Measurements from ENCODE around the gene FIGLA. TPM values are rescaled to one million over a fixed set of nuclear protein-coding genes. Genes with fewer than 3 reads are reported as not detected.
A peak's percentile ranks its signal among the peaks of the same experiment; 100 is the strongest.

FIGLA gene
- total and polyA plus RNA-seq, 11 donors: not detected

DNA sequence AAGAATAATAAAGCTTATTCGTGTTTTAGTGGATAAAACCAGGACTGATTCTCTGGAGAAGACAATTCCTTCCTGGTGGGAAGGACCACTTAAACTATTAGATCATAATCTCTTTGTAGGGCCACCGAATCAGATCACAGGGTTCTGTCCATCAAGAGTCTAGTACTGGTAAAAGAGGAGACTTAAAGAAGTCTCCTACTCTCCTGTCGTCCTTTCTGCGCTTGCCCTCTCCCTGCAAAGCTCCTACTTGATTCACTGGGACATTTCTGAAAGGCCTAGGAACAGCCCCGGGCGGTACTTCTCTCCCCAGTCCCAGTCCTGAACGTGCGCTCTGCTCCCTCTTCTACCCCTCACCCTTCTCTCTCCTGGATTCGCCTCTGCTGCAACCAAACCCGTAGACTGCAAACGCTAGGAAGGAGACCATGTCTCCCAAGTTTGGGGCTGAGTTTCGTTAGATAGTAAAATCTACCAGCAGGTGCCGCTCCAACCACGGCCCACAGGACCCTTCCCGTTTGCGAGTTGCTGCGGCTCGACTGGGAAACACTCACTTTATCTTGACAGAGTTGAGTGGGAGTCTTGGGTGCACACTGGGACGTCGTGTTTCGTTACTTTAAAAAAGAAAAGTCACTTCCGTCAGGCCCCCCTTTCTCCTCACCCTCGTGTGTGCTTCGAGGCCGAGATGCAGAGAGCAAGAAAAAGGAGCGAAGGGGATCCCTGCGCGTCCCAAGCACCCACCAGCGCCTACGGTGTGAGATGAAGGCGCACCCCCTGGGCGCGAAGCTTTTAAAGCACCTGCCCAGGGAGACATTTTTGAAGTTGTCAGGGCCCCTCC is 923 bp downstream of the FIGLA start:
- intact Hi-C loops (cut with DNase I): loop anchor here (1.0 to 10.0 kb wide), 10 partner anchors 73 to 159 kb away; partner anchors contain the start of gene ATP6V1B1 (in 1 of the 10)
- no peak overlapping the region for H3K27ac ChIP-seq
- H3K9me3 ChIP-seq: no peaks in the 10 kb centered on the region
- WGBS, 4 donors: 6 to 8% (median 6%) methylated on average over 29 to 33 of the region's 33 CpGs
- TF ChIP-seq, protein P1, sequence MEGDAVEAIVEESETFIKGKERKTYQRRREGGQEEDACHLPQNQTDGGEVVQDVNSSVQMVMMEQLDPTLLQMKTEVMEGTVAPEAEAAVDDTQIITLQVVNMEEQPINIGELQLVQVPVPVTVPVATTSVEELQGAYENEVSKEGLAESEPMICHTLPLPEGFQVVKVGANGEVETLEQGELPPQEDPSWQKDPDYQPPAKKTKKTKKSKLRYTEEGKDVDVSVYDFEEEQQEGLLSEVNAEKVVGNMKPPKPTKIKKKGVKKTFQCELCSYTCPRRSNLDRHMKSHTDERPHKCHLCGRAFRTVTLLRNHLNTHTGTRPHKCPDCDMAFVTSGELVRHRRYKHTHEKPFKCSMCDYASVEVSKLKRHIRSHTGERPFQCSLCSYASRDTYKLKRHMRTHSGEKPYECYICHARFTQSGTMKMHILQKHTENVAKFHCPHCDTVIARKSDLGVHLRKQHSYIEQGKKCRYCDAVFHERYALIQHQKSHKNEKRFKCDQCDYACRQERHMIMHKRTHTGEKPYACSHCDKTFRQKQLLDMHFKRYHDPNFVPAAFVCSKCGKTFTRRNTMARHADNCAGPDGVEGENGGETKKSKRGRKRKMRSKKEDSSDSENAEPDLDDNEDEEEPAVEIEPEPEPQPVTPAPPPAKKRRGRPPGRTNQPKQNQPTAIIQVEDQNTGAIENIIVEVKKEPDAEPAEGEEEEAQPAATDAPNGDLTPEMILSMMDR (IDR thresholded peaks at IDR 0.05): peak; percentile 44 to 71 (median 60)
- TF ChIP-seq POLR2A (IDR thresholded peaks at IDR 0.05): no peak
- H3K4me1 ChIP-seq: peaks cover 0 to 32% (median 8%) of the 10 kb centered on the region in 12 donors
- no peaks in the 10 kb centered on the region for H3K36me3 ChIP-seq
- peaks cover 11 to 73% (median 32%) of the 10 kb centered on the region in 9 donors for H3K27me3 ChIP-seq
- H3K4me3 ChIP-seq: peak overlapping the region in 11 of 12 donors; percentile 11 to 49 (median 34)
- peak; percentile 54 to 88 (median 78) for ATAC-seq
- DNase-seq: peak; percentile 52 to 74 (median 54)

- WGBS, 4 donors: 20 to 24% (median 21%) methylated on average over 7 of the region's 7 CpGs
- intact Hi-C loops (cut with DNase I): loop anchor here (2.0 to 10.0 kb wide), 9 partner anchors 77 to 162 kb away; no protein-coding TSS in a partner anchor
- Histone ChIP-seq H3K27ac (no peak overlapping the region), H3K4me1 (peaks cover 0 to 12% (median 6%) of the 10 kb centered on the region in 12 donors), H3K4me3 (no peak overlapping the region), H3K27me3 (peaks cover 3 to 46% (median 20%) of the 10 kb centered on the region in 9 donors), H3K9me3 (no peaks in the 10 kb centered on the region), H3K36me3 (no peaks in the 10 kb centered on the region)
- no peak for DNase-seq
- TF ChIP-seq POLR2A (IDR thresholded peaks at IDR 0.05): no peak
- TF ChIP-seq, protein P1 (IDR thresholded peaks at IDR 0.05): peak in 10 of 12 donors; percentile 24 to 50 (median 38)
- peak in 2 of 4 donors; percentile 40 to 52 for ATAC-seq
Observed at GRCh38 chr2:70785137-70785911, 5.1 kb downstream of the FIGLA start.

- Histone ChIP-seq H3K4me3 (no peak overlapping the region), H3K27me3 (peaks cover 0 to 36% (median 10%) of the 10 kb centered on the region in 9 donors), H3K9me3 (no peaks in the 10 kb centered on the region), H3K27ac (no peak overlapping the region), H3K36me3 (no peaks in the 10 kb centered on the region), H3K4me1 (peaks cover 0 to 2% (median 0%) of the 10 kb centered on the region in 12 donors)
- no peak for DNase-seq
- WGBS, 4 donors: 90 to 97% (median 95%) methylated on average over 2 of the region's 2 CpGs
- intact Hi-C loops (cut with DNase I): loop anchor here in 7 of 10 donors (2.0 to 10.0 kb wide), 6 partner anchors 80 to 160 kb away; no protein-coding TSS in a partner anchor
- no peak for ATAC-seq
- TF ChIP-seq, protein P1 (IDR thresholded peaks at IDR 0.05): no peak
- no peak for TF ChIP-seq POLR2A (IDR thresholded peaks at IDR 0.05)
Observed at GRCh38 chr2:70784320-70784719, 6.1 kb downstream of the FIGLA start.
